Thyroid gland (tissue), 4 donors: ENCODE results near the gene DCLK3.

Experiments used
- POLR2A ChIP-seq, 2 donors: fragments of 450-650 bp; IDR thresholded peaks; one replicate each; pipeline ENCODE4 v1.6.1; 2017; ENCODE audit warnings: antibody characterized with exemption in 2 of 2, mild to moderate bottlenecking in 2 of 2, moderate library complexity in 1 of 2
- TF ChIP-seq, protein P1 (sequence below), 6 experiments: fragments of 200-600 bp in 3 of 6; fragments of 450-650 bp in 3 of 6; sonication (generic) in 3 of 6; IDR thresholded peaks; one replicate each; pipeline ENCODE4 v1.5.1; 2016 to 2019; ENCODE audit warnings: antibody characterized with exemption in 6 of 6, mild to moderate bottlenecking in 2 of 6, inconsistent platforms in 1 of 6, moderate library complexity in 1 of 6

DNA sequence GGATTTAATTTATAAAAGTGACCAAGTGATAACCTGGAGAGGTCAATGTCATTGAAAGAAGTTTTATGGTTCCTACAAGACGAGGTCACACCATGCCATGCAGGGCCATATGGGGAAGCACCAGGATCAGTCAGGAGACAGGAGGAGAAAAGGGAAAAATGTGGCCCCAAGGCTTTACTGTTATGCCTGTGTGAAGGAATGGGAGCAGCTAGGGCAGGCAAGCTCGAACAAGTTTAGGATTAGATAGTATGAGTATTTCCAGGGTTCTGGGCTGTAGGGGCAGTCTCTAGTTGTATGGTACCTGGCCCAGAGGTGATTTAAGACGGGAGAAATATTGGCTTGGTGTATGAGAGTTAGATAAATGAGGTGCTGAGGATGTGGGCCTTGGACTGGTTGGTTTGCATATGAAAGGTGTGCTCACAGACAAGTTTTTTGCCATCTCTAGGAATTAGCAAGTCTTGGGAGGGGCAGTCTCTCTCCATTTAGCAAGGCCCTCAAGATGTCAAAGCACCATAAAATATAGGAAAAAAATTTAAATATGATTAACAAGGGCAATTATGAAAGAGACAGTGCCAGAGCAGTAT lies 36.3 kb upstream of the DCLK3 start:
- TF ChIP-seq, protein P1, sequence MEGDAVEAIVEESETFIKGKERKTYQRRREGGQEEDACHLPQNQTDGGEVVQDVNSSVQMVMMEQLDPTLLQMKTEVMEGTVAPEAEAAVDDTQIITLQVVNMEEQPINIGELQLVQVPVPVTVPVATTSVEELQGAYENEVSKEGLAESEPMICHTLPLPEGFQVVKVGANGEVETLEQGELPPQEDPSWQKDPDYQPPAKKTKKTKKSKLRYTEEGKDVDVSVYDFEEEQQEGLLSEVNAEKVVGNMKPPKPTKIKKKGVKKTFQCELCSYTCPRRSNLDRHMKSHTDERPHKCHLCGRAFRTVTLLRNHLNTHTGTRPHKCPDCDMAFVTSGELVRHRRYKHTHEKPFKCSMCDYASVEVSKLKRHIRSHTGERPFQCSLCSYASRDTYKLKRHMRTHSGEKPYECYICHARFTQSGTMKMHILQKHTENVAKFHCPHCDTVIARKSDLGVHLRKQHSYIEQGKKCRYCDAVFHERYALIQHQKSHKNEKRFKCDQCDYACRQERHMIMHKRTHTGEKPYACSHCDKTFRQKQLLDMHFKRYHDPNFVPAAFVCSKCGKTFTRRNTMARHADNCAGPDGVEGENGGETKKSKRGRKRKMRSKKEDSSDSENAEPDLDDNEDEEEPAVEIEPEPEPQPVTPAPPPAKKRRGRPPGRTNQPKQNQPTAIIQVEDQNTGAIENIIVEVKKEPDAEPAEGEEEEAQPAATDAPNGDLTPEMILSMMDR (IDR thresholded peaks at IDR 0.05) = no peak
- TF ChIP-seq POLR2A (IDR thresholded peaks at IDR 0.05) = no peak
